Pancreas (tissue), 10 donors: ENCODE measurements around the gene LOXL4. TPM values are rescaled to one million over a fixed set of nuclear protein-coding genes. Genes with fewer than 3 reads are reported as not detected.

Experiments
- ATAC-seq, 4 donors: fragments of 200-7000 bp; cut with Tn5 transposase; one replicate each; pipeline versions ENCODE4 v1.8.0 to v1.9.1; 2020; ENCODE audit warnings: mild to moderate bottlenecking in 4 of 4, moderate library complexity in 4 of 4
- DNase-seq, 6 donors: peaks; one replicate each; pipeline ENCODE4 v3.0.0-alpha.2; 2020
- FAIRE-seq: peaks from 2 replicates; lab custom pipeline; 2012; peaks lifted over from hg19 to GRCh38; lab: Jason Lieb, UNC
- H3K27ac ChIP-seq, 4 donors: fragments of 200-600 bp; sonication (generic); 1 replicate in 3 of 4; 2 replicates in 1 of 4; pipeline versions ENCODE4 v1.5.0 to v1.8.0; 2020
- H3K27me3 ChIP-seq, 4 donors: fragments of 200-600 bp; one replicate each; pipeline ENCODE4 v1.8.0; 2021
- H3K36me3 ChIP-seq, 3 donors: fragments of 200-600 bp; sonication (generic) in 1 of 3; one replicate each; pipeline versions ENCODE4 v1.5.0 to v1.8.0; 2020 to 2021
- H3K4me1 ChIP-seq, 3 donors: fragments of 200-600 bp; one replicate each; pipeline ENCODE4 v1.8.0; 2021
- H3K4me3 ChIP-seq, 4 donors: fragments of 200-600 bp; sonication (generic) in 2 of 4; one replicate each; pipeline versions ENCODE4 v1.5.0 to v1.8.0; 2020 to 2021
- H3K9me3 ChIP-seq, 4 donors: fragments of 200-600 bp; one replicate each; pipeline ENCODE4 v1.8.0; 2021
- CTCF ChIP-seq, 4 donors: fragments of 200-600 bp; sonication (generic) in 3 of 4; IDR thresholded peaks; one replicate each; pipeline versions ENCODE4 v1.5.0 to v1.8.0; 2021; ENCODE audit warnings: antibody characterized with exemption in 4 of 4
- WGBS, 2 donors: extraction: QIAGEN DNeasy Blood & Tissue Kit; methylation state at CpG; one replicate each; pipeline ENCODE4 v1.1.7; 2013; 5-methylcytosine and 5-hydroxymethylcytosine counted together
- intact Hi-C, 3 donors: fragments of 100-400 bp; cut with DNase I; formaldehyde crosslinking; loops; one replicate each; pipeline versions ENCODE4 v1.11.1 to v1.14.2; 2022
- polyA plus RNA-seq, 2 donors: library from polyadenylated mRNA; stranded (reverse); fragments of 200-250 nt; gene quantifications; one replicate each; pipeline ENCODE4 v1.2.3, GENCODE V29; 2013
- total RNA-seq, 6 donors: library from RNA; stranded (reverse); fragmentation: NEBNext Ultra II Directional in 4 of 6; extraction: Animal tissue kit (Norgen Biotek cat#: 25700) in 4 of 6; gene quantifications; one replicate each; pipeline versions ENCODE4 v1.2.1 to v1.2.4, GENCODE V29; 2021 to 2023
- donor health status: healthy with polysubstance abuse.
- donor health status: DM: no; HTN: no; CAD: no; lungs with moderate emphysema.
- donor health status: DM: no; HTN: no; CAD: no.
- donor health status: control.
- donor health status: control.
- donor health status: Bipolar disorder and iron deficiency.
- donor health status: DM: yes; HTN: yes; CAD: no.
- donor health status: DM: no; HTN: no; CAD: no.
- donor health status: DM: no; HTN: no; CAD: no.
- donor health status: DM: yes; HTN: yes; CAD: no.

Gene LOXL4
- total and polyA plus RNA-seq, 8 donors = 3.7 to 12.5 (median 8.6) TPM

GRCh38 chr10:98293550-98294269 lies 25.7 kb upstream of the LOXL4 start:
- Histone ChIP-seq H3K4me3 (no peak overlapping the region), H3K27me3 (no peaks in the 10 kb centered on the region), H3K36me3 (no peaks in the 10 kb centered on the region), H3K27ac (no peak overlapping the region), H3K4me1 (no peaks in the 10 kb centered on the region), H3K9me3 (no peaks in the 10 kb centered on the region)
- DNase-seq (no peak), FAIRE-seq (no peak), ATAC-seq (no peak)
- intact Hi-C loops = no loop called here
- WGBS, 2 donors = 63 to 69% methylated on average over 8 of the region's 8 CpGs
- no peak for TF ChIP-seq CTCF (IDR thresholded peaks at IDR 0.05)

GRCh38 chr10:98292971-98293370 lies 25.0 kb upstream of the LOXL4 start:
- Histone ChIP-seq H3K4me3 (no peak overlapping the region), H3K4me1 (no peaks in the 10 kb centered on the region), H3K27me3 (no peaks in the 10 kb centered on the region), H3K36me3 (no peaks in the 10 kb centered on the region), H3K9me3 (no peaks in the 10 kb centered on the region), H3K27ac (no peak overlapping the region)
- TF ChIP-seq CTCF (IDR thresholded peaks at IDR 0.05) = no peak
- no peak for DNase-seq
- no peak for FAIRE-seq
- ATAC-seq = no peak
- intact Hi-C loops = no loop called here
- WGBS, 2 donors = 39 to 51% methylated on average over 4 of the region's 4 CpGs

GRCh38 chr10:98289802-98290209 lies 21.8 kb upstream of the LOXL4 start:
- no peak for TF ChIP-seq CTCF (IDR thresholded peaks at IDR 0.05)
- WGBS, 2 donors = 69 to 73% methylated on average over 10 of the region's 10 CpGs
- Histone ChIP-seq H3K36me3 (no peaks in the 10 kb centered on the region), H3K27ac (no peak overlapping the region), H3K27me3 (no peaks in the 10 kb centered on the region), H3K4me3 (no peak overlapping the region), H3K4me1 (no peaks in the 10 kb centered on the region), H3K9me3 (no peaks in the 10 kb centered on the region)
- ATAC-seq = no peak
- no peak for DNase-seq
- no peak for FAIRE-seq
- intact Hi-C loops = no loop called here

- WGBS, 2 donors = 84 to 87% methylated on average over 5 of the region's 5 CpGs
- Histone ChIP-seq H3K27ac (no peak overlapping the region), H3K27me3 (no peaks in the 10 kb centered on the region), H3K9me3 (no peaks in the 10 kb centered on the region), H3K4me3 (no peak overlapping the region), H3K36me3 (no peaks in the 10 kb centered on the region), H3K4me1 (no peaks in the 10 kb centered on the region)
- TF ChIP-seq CTCF (IDR thresholded peaks at IDR 0.05) = no peak
- intact Hi-C loops = no loop called here
- ATAC-seq (no peak), FAIRE-seq (no peak), DNase-seq (no peak)
Observed at GRCh38 chr10:98287321-98287720, 19.3 kb upstream of the LOXL4 start.

GRCh38 chr10:98286419-98286818 lies 18.4 kb upstream of the LOXL4 start:
- no peak for ATAC-seq
- intact Hi-C loops = no loop called here
- H3K27ac ChIP-seq = no peak overlapping the region
- no peak overlapping the region for H3K4me3 ChIP-seq
- WGBS, 2 donors = 77 to 83% methylated on average over 12 of the region's 12 CpGs
- no peak for FAIRE-seq
- no peak for DNase-seq
- no peak for TF ChIP-seq CTCF (IDR thresholded peaks at IDR 0.05)
- no peaks in the 10 kb centered on the region for H3K36me3 ChIP-seq
- H3K4me1 ChIP-seq = no peaks in the 10 kb centered on the region
- H3K27me3 ChIP-seq = no peaks in the 10 kb centered on the region
- no peaks in the 10 kb centered on the region for H3K9me3 ChIP-seq
